IMR-90 (cell line): Measurements from ENCODE around the gene SYNPR.

Source experiments
- CTCF ChIP-seq: conservative IDR thresholded peaks from 2 replicates; pipeline ENCODE4 v1.5.1; 2012; ENCODE audit warnings: mild to moderate bottlenecking, low read depth, low read length, improper control_type of control experiment
- MAZ ChIP-seq: IDR thresholded peaks from 2 replicates; pipeline ENCODE4 v1.6.1; 2012; ENCODE audit warnings: low read depth, mild to moderate bottlenecking, low read length, improper control_type of control experiment, moderate library complexity, borderline replicate concordance
- RAD21 ChIP-seq: IDR thresholded peaks from 2 replicates; pipeline ENCODE4 v1.6.1; 2012; ENCODE audit warnings: low read length, improper control_type of control experiment
- RFX5 ChIP-seq: IDR thresholded peaks from 2 replicates; pipeline ENCODE4 v1.8.0; 2012; ENCODE audit warnings: low read depth, mild to moderate bottlenecking, low read length, moderate library complexity

- TF ChIP-seq MAZ = no peak
- TF ChIP-seq RFX5 = no peak
- TF ChIP-seq RAD21 = no peak
- no peak for TF ChIP-seq CTCF
Measured at GRCh38 chr3:63508305-63508704, 230.2 kb downstream of the SYNPR start.
